ENCODE results near the gene ACO2. TPM values are rescaled to one million over a fixed set of nuclear protein-coding genes. Genes with fewer than 3 reads are reported as not detected.
"Not testable (repeated sequence)": the region's sequence is repeated elsewhere in the genome, so short reads cannot be mapped to it uniquely, and the experiment has no call there.

ACO2 gene
- total RNA-seq, 1 donor from 2014 or later, result 75.0 TPM

DNA sequence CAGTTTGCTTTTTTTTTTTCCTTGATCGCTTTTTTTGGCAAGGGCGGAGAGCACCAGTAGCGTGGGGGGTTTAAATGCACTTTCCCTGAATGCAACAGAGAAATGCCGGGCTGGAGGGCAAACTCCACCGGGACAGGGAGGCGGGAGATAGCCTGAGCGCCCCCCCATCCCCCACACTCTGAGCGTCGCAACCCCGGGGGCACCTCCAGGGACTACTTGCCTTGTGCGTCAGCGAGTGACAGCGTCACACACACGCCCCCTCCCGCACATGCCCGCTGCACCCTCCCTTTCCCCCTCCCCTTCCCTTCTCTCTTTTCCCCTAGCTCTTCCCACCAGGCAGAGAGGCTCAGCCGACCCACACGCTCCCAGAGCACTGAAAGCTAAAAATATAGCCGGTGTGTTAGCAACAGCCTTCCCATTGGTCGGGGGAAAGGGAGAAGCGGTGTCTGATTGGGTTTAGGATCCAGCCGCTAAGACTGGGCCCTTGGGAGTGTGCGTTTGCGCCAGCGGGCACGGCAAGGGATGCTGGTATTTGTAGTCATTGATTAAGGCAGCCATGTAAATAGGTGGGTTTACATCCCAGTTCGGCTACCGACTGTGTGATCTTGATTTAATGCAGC, 20.6 kb upstream of the ACO2 start:
- DNase-seq, result peak; percentile 100

DNA sequence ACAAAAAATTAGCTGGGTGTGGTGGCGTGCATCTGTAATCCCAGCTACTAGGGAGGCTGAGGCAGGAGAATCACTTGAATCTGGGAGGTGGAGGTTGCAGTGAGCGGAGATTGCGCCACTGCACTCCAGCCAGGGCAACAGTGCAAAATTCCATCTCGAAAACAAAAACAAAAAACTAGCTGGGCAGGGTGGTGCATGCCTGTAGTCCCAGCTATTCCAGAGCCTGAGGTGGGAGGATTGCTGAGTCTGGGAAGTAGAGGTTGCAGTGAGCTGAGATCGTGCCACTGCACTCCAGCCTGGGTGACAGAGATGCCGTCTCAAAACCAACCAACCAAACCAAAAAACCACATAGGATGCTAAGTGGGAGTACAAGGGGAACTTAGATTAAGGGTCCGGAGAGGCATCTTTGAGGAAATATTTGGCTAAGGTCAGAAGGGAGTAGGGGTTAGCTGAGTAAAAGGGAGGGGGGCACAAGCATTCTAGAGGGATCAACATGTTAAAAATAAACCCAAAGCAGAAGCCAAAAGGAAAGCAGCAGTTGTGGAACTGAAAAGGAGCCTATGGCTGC, 10.7 kb upstream of the ACO2 start:
- no peak for DNase-seq

DNA sequence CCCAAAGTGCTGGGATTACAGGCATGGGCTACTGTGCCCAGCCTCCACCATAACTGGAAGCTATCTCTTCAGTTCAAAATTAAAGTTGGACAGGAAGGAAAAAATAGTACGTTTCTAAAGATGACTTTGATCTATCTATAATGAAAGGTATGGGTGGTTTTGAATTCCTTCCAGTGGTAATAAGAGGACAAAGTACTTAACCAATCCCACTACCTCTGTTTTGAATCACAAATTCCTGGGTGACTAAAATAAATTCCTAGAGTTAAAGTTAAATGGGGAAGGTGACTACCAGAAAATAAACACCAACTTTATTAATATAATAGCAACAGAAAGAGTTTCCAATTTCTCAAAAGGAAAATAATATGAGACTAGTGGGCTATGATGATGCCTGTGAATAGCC, 9.5 kb upstream of the ACO2 start:
- no peak for DNase-seq

GRCh38 chr22:41460071-41460470, 8.8 kb upstream of the ACO2 start:
- DNase-seq, result not testable (repeated sequence)

GRCh38 chr22:41461901-41462300, 7.0 kb upstream of the ACO2 start:
- DNase-seq, result no peak

- peak; percentile 38 for DNase-seq
Measured at GRCh38 chr22:41469218-41469851, 418 bp downstream of the ACO2 start.

DNA sequence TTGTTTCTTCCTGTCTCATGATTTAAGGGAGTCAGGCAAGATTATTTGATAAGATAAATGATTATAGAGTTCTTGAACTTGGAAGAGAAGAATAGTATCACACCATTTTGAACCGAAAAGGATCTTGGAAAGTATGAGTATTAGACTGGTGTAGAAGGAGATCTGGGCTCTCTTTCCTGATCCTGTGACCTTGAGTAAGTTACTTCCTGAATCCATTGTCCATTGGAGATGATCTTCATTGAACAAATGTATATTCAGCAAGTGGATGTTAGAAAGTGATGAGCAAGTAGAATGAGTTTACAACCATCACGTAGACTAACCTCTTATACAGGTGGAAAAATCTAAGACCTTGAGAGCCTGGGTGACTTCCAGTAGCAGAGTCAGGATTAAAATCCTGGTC, 2.0 kb downstream of the ACO2 start:
- DNase-seq, result no peak

DNA sequence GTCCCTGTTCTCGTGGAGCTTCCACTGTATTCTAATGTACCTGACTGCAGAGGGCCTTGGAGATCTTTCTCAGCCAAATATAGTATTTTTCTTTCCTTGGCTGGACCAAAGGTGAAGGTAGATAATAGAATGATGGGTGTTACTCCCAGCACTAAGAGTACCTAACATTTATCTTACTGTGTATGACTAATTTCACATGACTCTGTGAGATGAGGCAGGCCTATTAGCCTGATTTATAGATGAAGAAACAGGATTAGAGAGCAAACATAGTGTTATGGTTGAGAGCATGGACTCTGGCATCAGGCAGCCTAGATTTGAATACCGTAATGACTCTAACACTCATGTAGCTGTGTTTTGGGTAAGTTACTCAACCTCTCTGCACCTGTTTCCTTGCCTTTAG, 2.7 kb downstream of the ACO2 start:
- no peak for DNase-seq

DNA sequence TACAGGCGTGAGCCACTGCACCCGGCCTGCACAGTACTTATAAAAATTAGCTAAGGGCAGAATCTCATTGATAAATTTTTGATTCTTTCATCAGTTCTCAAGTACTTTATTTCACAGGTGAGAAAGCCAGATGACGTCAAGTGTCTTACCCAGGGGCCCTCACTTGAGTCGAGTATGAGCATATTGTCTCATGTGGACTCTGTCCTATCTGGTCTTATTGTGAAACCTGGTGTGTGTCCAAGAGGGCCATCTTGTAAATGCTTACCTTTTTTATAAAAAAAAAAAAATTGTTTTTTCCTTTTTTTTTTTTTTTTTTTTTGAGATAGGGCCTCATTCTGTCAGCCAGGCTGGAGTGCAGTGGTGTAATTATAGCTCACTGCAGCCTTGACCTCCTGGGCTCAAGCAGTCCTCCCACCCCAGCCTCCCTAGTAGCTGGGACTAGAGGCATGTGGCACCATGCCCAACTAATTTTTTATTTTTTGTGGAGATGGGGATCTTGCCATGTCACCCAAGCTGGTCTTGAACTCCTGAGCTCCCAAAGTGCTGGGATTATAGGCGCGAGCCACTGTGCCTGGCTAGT, 6.0 kb downstream of the ACO2 start:
- DNase-seq, result no peak

DNA sequence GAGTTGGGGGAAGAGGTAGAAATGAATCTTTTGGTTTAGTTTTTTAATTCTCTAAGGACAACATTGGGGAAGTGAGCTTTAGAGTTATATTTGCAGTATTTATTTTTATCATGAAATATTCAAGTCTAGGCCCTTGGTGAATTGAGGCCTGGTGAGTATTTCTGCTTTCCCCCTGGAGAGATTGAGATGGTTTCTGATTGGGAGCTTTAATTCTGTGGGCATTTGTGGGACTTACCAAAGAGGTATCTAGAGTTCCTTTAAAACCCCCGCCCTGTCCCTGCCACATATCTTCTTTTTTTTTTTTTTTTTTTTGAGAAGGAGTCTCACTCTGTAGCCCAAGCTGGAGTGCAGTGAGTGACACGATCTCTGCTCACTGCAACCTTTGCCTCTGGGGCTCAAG, 9.6 kb downstream of the ACO2 start:
- no peak for DNase-seq

- DNase-seq, result no peak
Measured at GRCh38 chr22:41478891-41479521, 10.1 kb downstream of the ACO2 start.

DNA sequence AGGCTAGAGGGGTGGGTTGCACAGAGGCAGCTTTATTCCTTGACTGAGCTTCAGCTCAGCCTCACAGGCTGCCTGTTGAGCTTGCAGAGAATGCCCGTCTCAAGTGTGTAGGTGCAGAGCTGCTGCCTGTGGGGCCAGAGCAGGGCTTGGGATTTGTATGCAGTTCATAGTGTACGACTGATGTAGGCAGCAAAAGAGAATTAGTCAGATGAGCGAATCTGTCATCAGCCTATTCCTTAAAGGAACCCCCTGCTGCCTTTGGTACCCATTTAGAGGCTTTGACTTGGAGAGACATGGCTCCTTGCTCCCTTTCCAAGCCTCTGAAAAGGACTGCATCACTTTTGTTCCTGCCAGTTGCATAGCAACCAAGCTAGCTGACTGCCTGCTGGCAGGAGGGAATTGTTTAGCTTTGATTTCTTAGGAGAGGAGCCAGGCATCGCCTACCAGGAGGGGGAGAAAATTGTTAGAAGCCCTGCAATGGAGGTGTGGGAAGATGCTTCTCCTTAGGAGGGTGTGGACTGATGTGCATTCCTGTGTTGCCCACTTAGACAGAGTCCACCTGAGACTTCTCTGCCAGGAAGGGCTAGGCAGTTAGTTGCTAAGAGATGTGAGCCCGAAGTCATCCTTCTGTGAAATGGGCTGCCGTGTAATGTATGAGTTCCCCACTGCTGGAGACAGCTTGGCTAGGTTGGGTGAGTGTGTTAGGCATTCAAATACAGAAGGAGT, 10.9 kb downstream of the ACO2 start:
- DNase-seq, result peak; percentile 26

DNA sequence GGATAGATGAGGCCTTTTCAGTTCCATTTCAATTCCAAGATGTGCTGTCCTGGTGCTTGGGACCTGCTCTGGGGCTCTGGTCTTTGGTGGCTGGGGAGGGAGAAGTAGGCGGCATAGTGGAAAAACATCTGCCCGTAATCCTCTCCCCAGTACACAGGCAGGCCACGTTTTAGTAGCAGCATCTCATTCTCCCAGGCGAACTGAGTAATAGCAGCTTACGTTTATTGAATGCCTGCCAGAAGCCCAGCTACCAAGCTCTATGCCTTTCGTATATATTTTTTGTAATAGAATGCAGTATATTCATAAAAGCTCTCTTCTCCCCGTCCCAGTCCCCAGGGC, 11.4 kb downstream of the ACO2 start:
- no peak for DNase-seq

GRCh38 chr22:41481131-41481830, 12.4 kb downstream of the ACO2 start:
- no peak for DNase-seq

- no peak for DNase-seq
Measured at GRCh38 chr22:41481925-41482318, 13.0 kb downstream of the ACO2 start.

GRCh38 chr22:41482319-41482935, 13.5 kb downstream of the ACO2 start:
- no peak for DNase-seq

- no peak for DNase-seq
Measured at GRCh38 chr22:41485033-41485432, 16.1 kb downstream of the ACO2 start.

DNA sequence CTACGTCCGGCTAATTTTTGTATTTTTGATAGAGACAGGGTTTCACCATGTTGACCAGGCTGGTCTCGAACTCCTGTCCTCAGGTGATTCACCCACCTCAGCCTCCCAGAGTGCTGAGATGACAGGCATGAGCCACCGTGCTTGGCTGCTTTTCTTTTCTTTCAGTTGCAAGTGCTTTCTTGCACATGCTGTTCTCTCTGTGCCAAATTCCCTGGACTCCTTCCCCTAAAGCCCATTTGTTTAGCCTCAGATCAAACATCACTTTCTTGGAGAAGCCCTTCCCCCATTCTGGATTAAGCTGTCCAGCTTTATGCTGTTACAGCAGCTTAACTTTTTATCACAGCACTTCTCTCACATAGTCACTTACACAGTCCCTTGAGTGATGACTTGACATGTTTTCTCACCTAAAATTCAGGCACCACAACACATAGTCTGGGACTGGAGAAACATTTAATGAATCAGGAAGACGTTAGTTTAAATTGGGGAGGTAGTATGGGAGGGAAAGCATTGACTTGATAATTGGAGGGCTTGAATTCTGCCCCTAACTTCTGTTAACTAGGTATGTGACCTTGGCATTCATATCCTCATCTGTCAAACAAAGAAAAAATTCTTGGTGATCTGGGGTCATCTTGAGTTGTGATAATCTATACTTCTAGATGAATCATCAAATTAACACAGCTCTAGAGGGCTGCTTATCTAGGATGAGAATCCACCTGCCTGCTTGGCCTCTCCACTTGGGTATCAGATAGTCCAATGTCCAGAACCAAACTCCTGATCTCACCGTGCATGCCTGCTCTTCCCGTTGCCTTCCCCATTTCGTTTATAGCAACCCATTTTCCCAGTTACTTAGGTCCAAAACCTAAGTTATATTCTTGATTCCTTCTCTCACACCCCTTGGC, 18.4 kb downstream of the ACO2 start:
- no peak for DNase-seq

DNA sequence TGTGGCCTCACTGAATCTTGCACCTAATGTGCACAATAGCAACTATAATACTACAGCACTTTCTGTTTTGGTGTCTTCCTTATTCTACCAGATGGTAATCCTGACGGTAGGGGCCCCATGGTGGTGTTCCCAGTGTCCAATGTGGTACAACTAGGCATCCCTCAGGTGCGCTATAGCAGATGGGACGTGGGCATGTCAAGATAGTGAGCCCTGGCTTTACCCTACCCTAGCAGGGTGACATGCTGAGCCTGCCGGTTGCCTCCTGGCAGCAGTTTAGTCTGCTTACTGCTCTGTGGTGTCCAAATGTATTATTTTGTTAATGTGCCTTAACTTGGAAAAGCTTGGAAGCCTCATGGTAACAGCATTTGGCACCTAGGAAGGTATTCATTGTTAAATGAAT, 19.2 kb downstream of the ACO2 start:
- no peak for DNase-seq

DNA sequence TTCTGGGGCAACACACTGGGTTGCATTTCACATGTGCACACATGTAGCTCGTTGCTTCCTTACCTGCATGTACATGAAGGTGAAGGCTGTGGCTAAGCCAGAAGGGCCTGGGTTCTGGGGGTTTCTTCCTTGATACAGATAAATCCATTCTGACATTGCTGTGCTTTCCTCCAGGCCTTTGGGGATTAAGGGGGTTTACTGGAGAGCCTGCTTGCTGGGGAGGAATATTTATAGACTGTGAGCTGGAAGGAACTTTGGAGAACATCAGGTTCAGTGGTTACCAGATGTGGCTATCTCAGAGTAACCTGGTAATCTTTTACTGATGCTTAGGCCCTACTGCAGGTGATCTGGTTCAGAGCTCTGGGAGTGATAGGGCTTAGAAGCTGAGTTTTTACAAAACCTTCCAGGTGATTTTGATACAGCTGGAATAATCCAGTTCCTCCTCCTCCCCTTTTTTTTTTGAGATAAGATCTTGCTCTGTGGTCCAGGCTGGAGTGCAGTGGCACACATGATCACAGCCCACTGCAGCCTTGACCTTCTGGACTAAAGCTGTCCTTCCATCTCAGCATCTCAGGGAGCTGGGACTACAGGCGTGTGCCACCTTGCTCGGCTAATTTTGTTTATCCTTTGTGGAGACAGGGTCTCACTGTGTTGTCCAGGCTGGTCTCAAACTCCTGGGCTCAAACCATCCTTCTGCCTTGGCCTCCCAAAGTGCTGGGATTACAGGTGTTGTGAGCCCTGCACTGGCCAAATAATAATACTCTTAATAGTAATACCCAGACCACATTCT, 19.9 kb downstream of the ACO2 start:
- no peak for DNase-seq
